A549 (cell line): ENCODE results near the gene RTP5. TPM values are rescaled to one million over a fixed set of nuclear protein-coding genes. Genes with fewer than 3 reads are reported as not detected.

Source experiments
- ATAC-seq, 2 experiments: fragments of 200-7000 bp in 1 of 2; fragments of >200 bp in 1 of 2; cut with Nextera tagmentation in 1 of 2; cut with Tn5 transposase in 1 of 2; 3 replicates each; pipeline versions ENCODE4 v1.8.0 to v1.9.1; 2018 to 2020; ENCODE audit warnings: mild to moderate bottlenecking in 1 of 2, moderate library complexity in 1 of 2
- CTCF ChIA-PET: fragments of 300-600 bp; sonication (Branson Sonifier 250); formaldehyde crosslinking; extraction: SDS; loops from one replicate; lab custom pipeline; 2021; ENCODE audit warnings: antibody characterized with exemption, inconsistent platforms; lab: Yijun Ruan, JAX
- POLR2A ChIA-PET: fragments of 350-600 bp; formaldehyde crosslinking; extraction: SDS; loops from one replicate; lab custom pipeline; 2021; ENCODE audit warnings: antibody characterized with exemption, inconsistent platforms; lab: Yijun Ruan, JAX
- DNase-seq, 2 experiments: peaks; one replicate each; pipeline versions ENCODE4 v3.0.0 to v3.0.0-alpha.2; 2011 to 2016; ENCODE audit warnings: low read depth in 1 of 2, low spot score in 1 of 2
- FAIRE-seq: peaks from 2 replicates; lab custom pipeline; 2011; peaks lifted over from hg19 to GRCh38; lab: Jason Lieb, UNC
- H3K27ac ChIP-seq, 2 experiments: fragments of >200 bp; sonication (Bioruptor Twin); formaldehyde crosslinking; 3 replicates each; pipeline ENCODE4 v1.5.1; 2016 to 2017
- H3K4me1 ChIP-seq: fragments of >200 bp; sonication (Bioruptor Twin); formaldehyde crosslinking; 3 replicates; pipeline ENCODE4 v1.6.1; 2016
- H3K4me2 ChIP-seq: fragments of >200 bp; sonication (Bioruptor Twin); formaldehyde crosslinking; 3 replicates; pipeline ENCODE4 v1.6.1; 2016
- H3K4me3 ChIP-seq: fragments of >200 bp; sonication (Bioruptor Twin); formaldehyde crosslinking; 3 replicates; pipeline ENCODE4 v1.5.1; 2016
- H3K9me3 ChIP-seq: fragments of >200 bp; sonication (Bioruptor Twin); formaldehyde crosslinking; 3 replicates; pipeline ENCODE4 v1.6.1; 2016
- CHD2 ChIP-seq: fragments of 150-350 bp; IDR thresholded peaks from 2 replicates; pipeline ENCODE4 v1.6.1; 2014; ENCODE audit warnings: low read length; ENCODE audit not compliant: partially characterized antibody
- EHMT2 ChIP-seq: fragments of 200-600 bp; sonication (generic); IDR thresholded peaks from 2 replicates; pipeline ENCODE4 v1.6.1; 2016; ENCODE audit warnings: antibody characterized with exemption, low read depth, mild to moderate bottlenecking, moderate library complexity
- EP300 ChIP-seq, 2 experiments: fragments of >200 bp; sonication (Bioruptor Twin); formaldehyde crosslinking; IDR thresholded peaks; 2 replicates in 1 of 2; 3 replicates in 1 of 2; pipeline ENCODE4 v1.6.1; 2016 to 2017
- FOSB ChIP-seq: fragments of 250-450 bp; sonication (Bioruptor Pico); IDR thresholded peaks from 2 replicates; pipeline ENCODE4 v1.5.0; 2020; ENCODE audit warnings: mild to moderate bottlenecking, moderate library complexity
- HEYL ChIP-seq: fragments of 250-450 bp; sonication (Bioruptor Pico); IDR thresholded peaks from 2 replicates; pipeline ENCODE4 v1.8.0; 2021; ENCODE audit warnings: mild to moderate bottlenecking, moderate library complexity
- HOXA7 ChIP-seq: fragments of 250-450 bp; sonication (Bioruptor Pico); IDR thresholded peaks from 2 replicates; pipeline ENCODE4 v1.5.0; 2020; ENCODE audit warnings: mild to moderate bottlenecking, moderate library complexity
- HOXB13 ChIP-seq: fragments of 250-450 bp; sonication (Bioruptor Pico); IDR thresholded peaks from 2 replicates; pipeline ENCODE4 v1.5.0; 2020; ENCODE audit warnings: low read depth, mild to moderate bottlenecking, moderate library complexity
- JUN ChIP-seq, 2 experiments: fragments of >200 bp; sonication (Bioruptor Twin); formaldehyde crosslinking; IDR thresholded peaks; 2 replicates in 1 of 2; 3 replicates in 1 of 2; pipeline ENCODE4 v1.6.1; 2016 to 2017
- JUNB ChIP-seq: fragments of >200 bp; sonication (Bioruptor Twin); formaldehyde crosslinking; IDR thresholded peaks from 2 replicates; pipeline ENCODE4 v1.6.1; 2016
- KDM5A ChIP-seq: fragments of 200-600 bp; sonication (generic); IDR thresholded peaks from 2 replicates; pipeline ENCODE4 v1.6.1; 2016; ENCODE audit warnings: antibody characterized with exemption, mild to moderate bottlenecking
- POLR2A ChIP-seq: IDR thresholded peaks from 2 replicates; pipeline ENCODE4 v1.6.1; 2012; ENCODE audit warnings: mild to moderate bottlenecking, low read length
- RCOR1 ChIP-seq: fragments of 150-350 bp; IDR thresholded peaks from 2 replicates; pipeline ENCODE4 v1.6.1; 2014; ENCODE audit warnings: antibody characterized with exemption, low read length, low read depth
- SMC3 ChIP-seq: fragments of >200 bp; sonication (Bioruptor Twin); formaldehyde crosslinking; IDR thresholded peaks from 3 replicates; pipeline ENCODE4 v1.6.1; 2018; ENCODE audit warnings: inconsistent platforms
- SREBF2 ChIP-seq: fragments of 450-650 bp; IDR thresholded peaks from 2 replicates; pipeline ENCODE4 v1.6.1; 2014; ENCODE audit warnings: mild to moderate bottlenecking, moderate library complexity
- ZSCAN20 ChIP-seq: fragments of 250-450 bp; sonication (Bioruptor Pico); IDR thresholded peaks from 2 replicates; pipeline ENCODE4 v1.8.0; 2022; ENCODE audit warnings: mild to moderate bottlenecking, moderate library complexity
- WGBS: methylation state at CpG from one replicate; pipeline ENCODE4 v1.1.6; 2017; ENCODE audit errors: missing lambda C conversion rate; 5-methylcytosine and 5-hydroxymethylcytosine counted together
- polyA plus RNA-seq, 4 experiments: library from polyadenylated mRNA; depleted of rRNA in 3 of 4; stranded (reverse); fragments of >200 nt; fragmentation: RNase III in 1 of 4; extraction: RNeasy Plus Mini Kit Qiagen cat#74134 plus additional on column Dnase treatment in 1 of 4; gene quantifications; 2 replicates in 3 of 4; 3 replicates in 1 of 4; pipeline ENCODE4 v1.2.3, GENCODE V29; 2011 to 2017
- TF ChIP-seq, protein P1 (sequence below): fragments of >200 bp; sonication (Bioruptor Twin); formaldehyde crosslinking; IDR thresholded peaks from 3 replicates; pipeline ENCODE4 v1.5.1; 2016
- TF ChIP-seq, protein P2 (sequence below): fragments of 450-650 bp; IDR thresholded peaks from 2 replicates; pipeline ENCODE4 v1.6.1; 2014; ENCODE audit warnings: antibody characterized with exemption
- TF ChIP-seq, protein P3 (sequence below): fragments of 200-600 bp; sonication (generic); IDR thresholded peaks from 2 replicates; pipeline ENCODE4 v1.6.1; 2016; ENCODE audit warnings: antibody characterized with exemption, mild to moderate bottlenecking, moderate library complexity

Gene RTP5
- polyA plus RNA-seq, 2 of the 4 experiments (the other 2 are of a cell fraction), result not detected

DNA sequence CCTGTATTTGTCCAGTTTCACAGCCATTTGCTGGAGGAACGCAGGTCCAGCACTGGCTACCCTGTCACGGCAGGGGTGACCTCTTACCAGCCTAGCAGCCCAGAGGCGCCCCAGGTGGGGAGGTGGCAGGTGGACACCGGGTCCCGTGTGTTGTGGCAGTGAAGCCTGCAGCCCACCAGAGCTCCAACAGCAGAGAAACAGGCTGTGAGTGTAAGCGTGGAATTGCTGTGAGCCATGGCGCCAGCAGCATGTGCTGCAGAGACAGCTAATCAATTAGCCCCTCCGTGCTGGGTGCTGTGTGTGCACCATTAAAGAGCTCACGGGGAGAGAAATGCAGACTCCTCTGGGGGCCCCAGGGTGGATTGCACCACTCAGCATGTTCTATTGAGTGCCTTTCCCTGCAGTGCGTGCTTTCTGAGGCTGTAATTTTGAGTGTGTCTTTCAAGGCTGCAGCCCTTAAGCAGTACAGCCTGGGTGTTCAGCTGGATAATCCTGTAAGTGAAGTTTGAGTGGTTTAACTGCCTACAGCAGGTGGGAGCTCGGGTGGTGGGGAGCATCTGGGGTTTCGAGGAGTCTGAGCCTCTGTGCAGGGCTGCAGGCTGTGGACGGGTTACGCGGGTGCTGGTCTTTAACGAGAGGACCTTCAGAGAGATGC lies 15.9 kb downstream of the RTP5 start:
- FAIRE-seq (no peak), DNase-seq (no peak), ATAC-seq (no peak)
- peaks cover 10% of the 10 kb centered on the region; the same call in 2 of the 3 replicates for H3K4me1 ChIP-seq
- ChIA-PET CTCF (interaction anchor here (0.9 to 2.1 kb wide), 2 partner anchors 7 to 90 kb away, joined by 3 to 6 read pairs; no protein-coding TSS in a partner anchor), POLR2A (no interaction called here)
- H3K27ac ChIP-seq, result no peak overlapping the region
- WGBS, result 75% methylated on average over 16 of the region's 16 CpGs
- H3K9me3 ChIP-seq, result no peaks in the 10 kb centered on the region
- H3K4me3 ChIP-seq, result no peak overlapping the region
- no peak overlapping the region for H3K4me2 ChIP-seq
- TF ChIP-seq JUN (IDR thresholded peaks at IDR 0.05) (no peak), EP300 (IDR thresholded peaks at IDR 0.05) (no peak), HEYL (CRISPR knock-in tag) (no peak), HOXA7 (CRISPR knock-in tag) (no peak), SREBF2 (no peak), ZSCAN20 (CRISPR knock-in tag) (no peak), JUNB (no peak), CHD2 (no peak), POLR2A (no peak), EHMT2 (no peak), RCOR1 (no peak)
- TF ChIP-seq, protein P1, sequence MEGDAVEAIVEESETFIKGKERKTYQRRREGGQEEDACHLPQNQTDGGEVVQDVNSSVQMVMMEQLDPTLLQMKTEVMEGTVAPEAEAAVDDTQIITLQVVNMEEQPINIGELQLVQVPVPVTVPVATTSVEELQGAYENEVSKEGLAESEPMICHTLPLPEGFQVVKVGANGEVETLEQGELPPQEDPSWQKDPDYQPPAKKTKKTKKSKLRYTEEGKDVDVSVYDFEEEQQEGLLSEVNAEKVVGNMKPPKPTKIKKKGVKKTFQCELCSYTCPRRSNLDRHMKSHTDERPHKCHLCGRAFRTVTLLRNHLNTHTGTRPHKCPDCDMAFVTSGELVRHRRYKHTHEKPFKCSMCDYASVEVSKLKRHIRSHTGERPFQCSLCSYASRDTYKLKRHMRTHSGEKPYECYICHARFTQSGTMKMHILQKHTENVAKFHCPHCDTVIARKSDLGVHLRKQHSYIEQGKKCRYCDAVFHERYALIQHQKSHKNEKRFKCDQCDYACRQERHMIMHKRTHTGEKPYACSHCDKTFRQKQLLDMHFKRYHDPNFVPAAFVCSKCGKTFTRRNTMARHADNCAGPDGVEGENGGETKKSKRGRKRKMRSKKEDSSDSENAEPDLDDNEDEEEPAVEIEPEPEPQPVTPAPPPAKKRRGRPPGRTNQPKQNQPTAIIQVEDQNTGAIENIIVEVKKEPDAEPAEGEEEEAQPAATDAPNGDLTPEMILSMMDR, result no peak
- TF ChIP-seq, protein P2, sequence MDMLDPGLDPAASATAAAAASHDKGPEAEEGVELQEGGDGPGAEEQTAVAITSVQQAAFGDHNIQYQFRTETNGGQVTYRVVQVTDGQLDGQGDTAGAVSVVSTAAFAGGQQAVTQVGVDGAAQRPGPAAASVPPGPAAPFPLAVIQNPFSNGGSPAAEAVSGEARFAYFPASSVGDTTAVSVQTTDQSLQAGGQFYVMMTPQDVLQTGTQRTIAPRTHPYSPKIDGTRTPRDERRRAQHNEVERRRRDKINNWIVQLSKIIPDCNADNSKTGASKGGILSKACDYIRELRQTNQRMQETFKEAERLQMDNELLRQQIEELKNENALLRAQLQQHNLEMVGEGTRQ, result no peak
- TF ChIP-seq, protein P3, sequence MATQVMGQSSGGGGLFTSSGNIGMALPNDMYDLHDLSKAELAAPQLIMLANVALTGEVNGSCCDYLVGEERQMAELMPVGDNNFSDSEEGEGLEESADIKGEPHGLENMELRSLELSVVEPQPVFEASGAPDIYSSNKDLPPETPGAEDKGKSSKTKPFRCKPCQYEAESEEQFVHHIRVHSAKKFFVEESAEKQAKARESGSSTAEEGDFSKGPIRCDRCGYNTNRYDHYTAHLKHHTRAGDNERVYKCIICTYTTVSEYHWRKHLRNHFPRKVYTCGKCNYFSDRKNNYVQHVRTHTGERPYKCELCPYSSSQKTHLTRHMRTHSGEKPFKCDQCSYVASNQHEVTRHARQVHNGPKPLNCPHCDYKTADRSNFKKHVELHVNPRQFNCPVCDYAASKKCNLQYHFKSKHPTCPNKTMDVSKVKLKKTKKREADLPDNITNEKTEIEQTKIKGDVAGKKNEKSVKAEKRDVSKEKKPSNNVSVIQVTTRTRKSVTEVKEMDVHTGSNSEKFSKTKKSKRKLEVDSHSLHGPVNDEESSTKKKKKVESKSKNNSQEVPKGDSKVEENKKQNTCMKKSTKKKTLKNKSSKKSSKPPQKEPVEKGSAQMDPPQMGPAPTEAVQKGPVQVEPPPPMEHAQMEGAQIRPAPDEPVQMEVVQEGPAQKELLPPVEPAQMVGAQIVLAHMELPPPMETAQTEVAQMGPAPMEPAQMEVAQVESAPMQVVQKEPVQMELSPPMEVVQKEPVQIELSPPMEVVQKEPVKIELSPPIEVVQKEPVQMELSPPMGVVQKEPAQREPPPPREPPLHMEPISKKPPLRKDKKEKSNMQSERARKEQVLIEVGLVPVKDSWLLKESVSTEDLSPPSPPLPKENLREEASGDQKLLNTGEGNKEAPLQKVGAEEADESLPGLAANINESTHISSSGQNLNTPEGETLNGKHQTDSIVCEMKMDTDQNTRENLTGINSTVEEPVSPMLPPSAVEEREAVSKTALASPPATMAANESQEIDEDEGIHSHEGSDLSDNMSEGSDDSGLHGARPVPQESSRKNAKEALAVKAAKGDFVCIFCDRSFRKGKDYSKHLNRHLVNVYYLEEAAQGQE, result no peak

DNA sequence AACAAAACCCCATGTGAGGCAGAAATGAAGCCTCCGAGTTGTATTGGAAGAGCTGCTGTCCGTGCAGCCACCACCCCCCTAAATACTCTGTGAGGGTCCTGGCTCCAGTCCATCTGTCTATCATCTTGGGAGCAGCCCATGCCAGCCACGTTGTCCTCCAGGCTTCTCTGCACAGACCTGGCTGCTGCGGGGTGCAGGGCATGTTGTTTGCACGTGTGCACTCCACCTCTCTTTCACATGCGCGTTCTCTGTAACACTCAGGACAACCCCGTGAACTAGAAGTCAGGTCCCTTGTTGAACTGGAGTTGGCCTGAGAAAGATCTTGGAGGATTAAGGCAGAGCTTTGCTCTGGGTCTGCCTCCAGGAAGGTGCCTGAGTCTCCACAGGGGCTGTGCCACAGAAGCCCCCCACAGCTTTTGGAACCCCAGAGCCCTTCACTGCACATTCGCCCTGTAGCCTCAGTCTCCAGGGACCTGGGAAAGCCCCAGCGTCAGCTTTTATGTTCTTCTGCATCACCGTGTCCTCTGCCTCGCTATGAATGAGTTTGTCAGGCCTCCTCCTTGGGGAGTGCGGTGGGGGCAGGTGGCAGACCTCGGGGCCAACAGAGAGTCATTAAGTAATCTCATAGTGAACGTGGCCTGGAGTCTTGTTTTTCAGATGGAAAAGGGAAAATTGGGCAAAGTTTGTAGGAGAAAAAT lies 16.6 kb downstream of the RTP5 start:
- CTCF ChIA-PET, result interaction anchor here (2.1 kb wide), 1 partner anchor 8 kb away, joined by 6 read pairs; no protein-coding TSS in a partner anchor
- H3K4me2 ChIP-seq, result no peak overlapping the region
- POLR2A ChIA-PET, result no interaction called here
- DNase-seq (no peak), ATAC-seq (no peak), FAIRE-seq (no peak)
- H3K4me1 ChIP-seq, result peaks cover 5% of the 10 kb centered on the region; the same call in 2 of the 3 replicates
- H3K9me3 ChIP-seq, result no peaks in the 10 kb centered on the region
- H3K4me3 ChIP-seq, result no peak overlapping the region
- WGBS, result 61% methylated on average over 15 of the region's 15 CpGs
- TF ChIP-seq FOSB (CRISPR knock-in tag) (no peak), HEYL (CRISPR knock-in tag) (no peak), POLR2A (no peak), HOXB13 (no peak), CHD2 (no peak), KDM5A (no peak), SMC3 (no peak), RCOR1 (no peak)
- TF ChIP-seq, protein P2, result no peak
- no peak overlapping the region for H3K27ac ChIP-seq
